ENCODE data around the gene PRTN3.

PRTN3 gene

DNA sequence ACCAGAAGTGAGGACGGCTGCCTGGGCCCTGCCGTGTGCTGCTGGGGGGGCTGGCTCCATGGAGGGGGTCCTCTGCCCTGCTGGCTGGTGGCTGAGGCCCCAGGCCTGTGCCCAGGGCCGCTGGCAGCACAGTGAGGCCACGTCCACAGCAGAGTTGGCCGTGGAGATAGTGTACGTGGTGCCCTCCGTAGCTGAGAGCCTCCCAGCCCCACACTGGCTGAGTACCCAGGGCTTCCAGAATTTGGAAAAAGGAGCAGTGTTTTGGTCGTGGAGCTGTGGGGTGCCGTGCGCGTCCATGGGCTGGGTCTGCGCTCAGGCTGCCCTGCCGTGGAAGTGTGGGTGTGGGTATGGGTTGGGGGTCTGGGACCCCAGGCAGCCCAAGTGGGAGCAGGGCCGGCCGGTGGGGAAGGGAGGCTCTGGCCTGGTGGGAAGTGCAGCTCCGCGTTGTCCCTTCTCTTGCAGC is 37.7 kb upstream of the PRTN3 start:
- DNase-seq (ENCODE audit: low read depth), result no peak

GRCh38 chr19:803686-804418 is 36.9 kb upstream of the PRTN3 start:
- no peak for DNase-seq (ENCODE audit: low read depth)

DNA sequence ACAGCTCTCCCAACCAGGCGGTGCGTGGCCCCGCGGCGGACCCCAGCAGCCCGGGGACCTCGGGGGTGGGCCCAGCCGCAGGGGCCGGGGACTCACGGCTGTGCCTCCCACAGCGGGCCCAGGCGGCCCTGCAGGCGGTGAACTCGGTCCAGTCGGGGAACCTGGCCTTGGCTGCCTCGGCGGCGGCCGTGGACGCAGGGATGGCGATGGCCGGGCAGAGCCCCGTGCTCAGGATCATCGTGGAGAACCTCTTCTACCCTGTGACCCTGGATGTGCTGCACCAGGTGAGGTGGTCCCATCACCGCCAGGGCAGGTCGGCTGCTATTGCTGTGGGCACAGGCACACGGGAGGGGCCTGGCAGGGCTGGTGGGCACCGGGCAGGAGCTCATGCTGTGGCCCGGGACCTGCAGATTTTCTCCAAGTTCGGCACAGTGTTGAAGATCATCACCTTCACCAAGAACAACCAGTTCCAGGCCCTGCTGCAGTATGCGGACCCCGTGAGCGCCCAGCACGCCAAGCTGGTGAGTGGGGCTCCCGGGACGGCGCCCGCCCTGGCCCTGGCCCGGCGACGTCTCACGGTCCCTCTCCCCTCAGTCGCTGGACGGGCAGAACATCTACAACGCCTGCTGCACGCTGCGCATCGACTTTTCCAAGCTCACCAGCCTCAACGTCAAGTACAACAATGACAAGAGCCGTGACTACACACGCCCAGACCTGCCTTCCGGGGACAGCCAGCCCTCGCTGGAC is 36.2 kb upstream of the PRTN3 start:
- DNase-seq (ENCODE audit: low read depth), result no peak

DNA sequence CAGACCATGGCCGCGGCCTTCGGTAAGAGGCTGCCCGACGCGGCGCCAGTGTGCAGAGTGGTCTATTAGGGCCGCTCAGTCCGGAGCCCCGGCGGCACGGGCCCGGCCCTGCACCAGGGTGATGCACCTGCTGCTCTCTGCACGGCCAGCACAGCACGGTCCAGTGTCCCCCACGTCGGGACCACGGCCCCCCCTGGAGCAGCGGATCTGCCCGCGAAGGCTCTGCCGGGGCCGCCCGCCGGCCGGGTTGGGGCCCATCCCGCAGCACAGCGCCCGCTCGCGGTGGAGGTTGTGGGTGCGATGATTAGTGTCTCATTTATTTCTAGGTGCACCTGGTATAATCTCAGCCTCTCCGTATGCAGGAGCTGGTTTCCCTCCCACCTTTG is 35.6 kb upstream of the PRTN3 start:
- no peak for DNase-seq (ENCODE audit: low read depth)

GRCh38 chr19:805600-806550 is 34.9 kb upstream of the PRTN3 start:
- DNase-seq (ENCODE audit: low read depth), result no peak

GRCh38 chr19:806815-807421 is 33.9 kb upstream of the PRTN3 start:
- no peak for DNase-seq (ENCODE audit: low read depth)

- no peak for DNase-seq (ENCODE audit: low read depth)
Measured at GRCh38 chr19:807627-808422, 33.0 kb upstream of the PRTN3 start.

GRCh38 chr19:808423-808775 is 32.4 kb upstream of the PRTN3 start:
- DNase-seq (ENCODE audit: low read depth), result no peak

DNA sequence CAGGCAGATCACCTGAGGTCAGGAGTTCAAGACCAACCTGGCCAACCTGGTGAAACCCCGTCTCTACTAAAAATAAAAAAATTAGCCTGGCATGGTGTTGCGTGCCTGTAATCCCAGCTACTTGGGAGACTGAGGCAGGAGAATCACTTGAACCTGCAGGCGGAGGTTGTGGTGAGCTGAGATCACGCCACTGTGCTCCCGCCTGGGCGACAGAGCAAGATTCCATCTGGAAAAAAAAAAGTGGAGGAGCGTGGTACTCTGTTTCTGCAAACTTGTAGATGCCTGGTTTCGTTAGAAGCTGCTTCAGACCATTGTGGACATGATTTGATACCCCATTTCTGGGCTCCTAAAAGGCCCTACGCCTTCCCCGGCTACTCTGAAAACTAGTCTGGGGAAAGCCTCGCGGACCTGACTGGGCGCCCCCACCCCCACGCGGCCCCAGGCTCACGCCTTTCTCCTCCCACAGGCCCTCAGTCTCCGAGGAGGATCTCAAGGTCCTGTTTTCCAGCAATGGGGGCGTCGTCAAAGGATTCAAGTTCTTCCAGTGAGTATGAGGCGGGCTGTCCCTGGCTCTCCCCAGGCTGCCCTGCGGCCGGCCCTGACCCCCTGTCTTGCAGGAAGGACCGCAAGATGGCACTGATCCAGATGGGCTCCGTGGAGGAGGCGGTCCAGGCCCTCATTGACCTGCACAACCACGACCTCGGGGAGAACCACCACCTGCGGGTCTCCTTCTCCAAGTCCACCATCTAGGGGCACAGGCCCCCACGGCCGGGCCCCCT is 30.5 kb upstream of the PRTN3 start:
- DNase-seq (ENCODE audit: low read depth), result no peak

GRCh38 chr19:810883-811489 is 29.8 kb upstream of the PRTN3 start:
- no peak for DNase-seq (ENCODE audit: low read depth)

- DNase-seq (ENCODE audit: low read depth), result no peak
Measured at GRCh38 chr19:811506-812048, 29.2 kb upstream of the PRTN3 start.

DNA sequence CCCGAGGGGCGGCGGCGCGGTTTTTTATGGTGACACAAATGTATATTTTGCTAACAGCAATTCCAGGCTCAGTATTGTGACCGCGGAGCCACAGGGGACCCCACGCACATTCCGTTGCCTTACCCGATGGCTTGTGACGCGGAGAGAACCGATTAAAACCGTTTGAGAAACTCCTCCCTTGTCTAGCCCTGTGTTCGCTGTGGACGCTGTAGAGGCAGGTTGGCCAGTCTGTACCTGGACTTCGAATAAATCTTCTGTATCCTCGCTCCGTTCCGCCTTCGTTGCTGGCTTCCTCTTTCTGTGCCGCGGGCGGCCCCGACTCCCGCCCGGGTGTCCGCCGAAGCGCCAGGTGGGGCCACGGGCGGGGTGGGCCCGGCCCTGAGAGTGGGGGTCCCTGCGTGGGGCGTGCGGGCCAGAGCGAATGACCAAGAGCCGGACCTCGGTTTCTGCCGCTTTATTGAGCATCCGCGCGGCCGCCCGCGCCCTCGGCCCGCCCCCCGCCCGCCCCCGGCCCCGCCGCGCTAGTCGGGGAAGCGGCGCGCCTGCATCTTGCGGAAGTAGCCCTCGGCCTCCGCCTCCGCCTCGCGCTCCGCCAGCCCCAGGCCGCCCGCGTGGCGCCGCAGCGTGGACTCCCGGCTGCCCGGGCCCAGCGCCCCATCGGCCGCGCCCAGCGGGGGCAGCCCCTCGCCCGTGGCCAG is 28.6 kb upstream of the PRTN3 start:
- no peak for DNase-seq (ENCODE audit: low read depth)

DNA sequence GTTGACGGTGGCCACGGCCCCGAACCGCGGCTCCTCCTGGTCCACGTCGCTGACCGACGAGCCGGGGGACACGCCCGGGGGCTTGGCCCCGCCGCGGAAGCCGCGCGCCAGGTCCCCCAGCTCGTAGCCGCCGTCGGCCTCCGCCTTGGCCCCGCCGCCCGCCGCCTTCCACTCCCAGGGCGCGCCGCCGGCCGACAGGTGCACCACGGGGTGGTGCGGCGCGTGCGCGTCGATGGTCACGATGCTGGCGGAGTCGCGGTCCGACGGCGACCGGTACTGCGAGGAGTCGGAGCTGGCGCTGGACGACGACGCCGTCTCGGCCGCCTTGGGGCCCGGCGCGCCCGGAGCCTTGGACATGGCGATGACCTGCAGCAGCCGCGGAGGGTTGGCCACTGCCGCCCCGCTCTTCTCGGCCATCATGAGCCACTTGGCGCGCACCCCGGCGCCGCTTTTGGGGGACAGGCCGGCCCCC is 28.0 kb upstream of the PRTN3 start:
- DNase-seq (ENCODE audit: low read depth), result no peak

GRCh38 chr19:813219-814151 is 27.3 kb upstream of the PRTN3 start:
- no peak for DNase-seq (ENCODE audit: low read depth)

GRCh38 chr19:814152-815078 is 26.4 kb upstream of the PRTN3 start:
- no peak for DNase-seq (ENCODE audit: low read depth)

DNA sequence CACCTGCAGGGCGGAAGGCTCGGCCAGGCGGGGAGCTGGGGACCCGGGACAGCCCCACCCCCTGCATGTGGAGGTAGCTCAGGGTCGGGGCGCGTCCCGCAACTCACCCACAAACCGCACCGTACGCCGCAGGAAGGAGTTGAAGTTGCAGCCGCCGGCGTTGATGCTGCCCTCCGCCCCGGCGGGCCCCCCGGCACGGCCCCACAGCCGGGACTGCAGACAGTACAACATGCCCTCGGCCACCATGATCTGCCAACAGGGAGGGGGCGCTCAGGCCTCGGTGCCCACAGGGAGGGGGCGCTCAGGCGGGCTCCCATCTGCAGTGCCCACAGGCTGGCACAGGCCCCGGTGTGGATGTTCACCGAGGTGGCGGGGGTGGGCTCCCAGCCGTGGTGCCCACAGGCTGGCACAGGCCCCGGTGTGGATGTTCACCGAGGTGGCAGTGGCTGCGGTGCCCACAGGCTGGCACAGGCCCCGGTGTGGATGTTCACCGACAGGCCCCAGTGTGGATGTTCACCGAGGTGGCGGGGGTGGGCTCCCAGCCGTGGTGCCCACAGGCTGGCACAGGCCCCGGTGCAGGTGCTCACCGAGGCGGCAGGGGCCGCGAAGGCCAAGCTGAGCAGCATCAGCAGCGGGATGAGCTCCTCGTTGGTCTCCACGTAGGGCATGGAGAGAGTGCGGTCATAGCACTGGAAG is 25.6 kb upstream of the PRTN3 start:
- DNase-seq (ENCODE audit: low read depth), result no peak
